ENCODE results near the gene FSTL1. TPM values are rescaled to one million over a fixed set of nuclear protein-coding genes. Genes with fewer than 3 reads are reported as not detected.

FSTL1 gene
- polyA plus RNA-seq, 1 of the 3 experiments (the other 2 are of a cell fraction) = 329 TPM

- TF ChIP-seq FOXJ3 (CRISPR knock-in tag; IDR thresholded peaks at IDR 0.05) (0 out of 2 replicates have a peak, but pooled peaks have one; percentile 27), MEF2A (IDR thresholded peaks at IDR 0.05; ENCODE audit: borderline replicate concordance, low read depth) (no peak)
- TF ChIP-seq, protein P1, sequence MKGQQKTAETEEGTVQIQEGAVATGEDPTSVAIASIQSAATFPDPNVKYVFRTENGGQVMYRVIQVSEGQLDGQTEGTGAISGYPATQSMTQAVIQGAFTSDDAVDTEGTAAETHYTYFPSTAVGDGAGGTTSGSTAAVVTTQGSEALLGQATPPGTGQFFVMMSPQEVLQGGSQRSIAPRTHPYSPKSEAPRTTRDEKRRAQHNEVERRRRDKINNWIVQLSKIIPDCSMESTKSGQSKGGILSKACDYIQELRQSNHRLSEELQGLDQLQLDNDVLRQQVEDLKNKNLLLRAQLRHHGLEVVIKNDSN (IDR thresholded peaks at IDR 0.05; ENCODE audit: borderline replicate concordance, low read depth) = 0 out of 2 replicates have a peak, but pooled peaks have one; percentile 5
- Histone ChIP-seq H3K4me1 (ENCODE audit: control insufficient read depth in 1 of 2, insufficient read depth in 2 of 2, low read depth in 1 of 2, low read length in 1 of 2) (peaks cover 21 to 22% of the 10 kb centered on the region in 2 experiments), H3K4me3 (ENCODE audit: low read depth in 2 of 2, low read length in 1 of 2) (peak overlapping the region; percentile 69 to 79), H3K9ac (peak overlapping the region; percentile 93), H3K27me3 (ENCODE audit: insufficient read depth) (no peaks in the 10 kb centered on the region), H3F3A (replicated peaks; ENCODE audit: insufficient read depth) (peaks cover 13% of the 10 kb centered on the region), H2AFZ (ENCODE audit: low read depth) (peak overlapping the region; percentile 73), H3K9me2 (no peaks in the 10 kb centered on the region), H3K27ac (ENCODE audit: low read depth in 2 of 2, low read length in 1 of 2) (no peak overlapping the region; a peak in 2 of 4 replicates), H3K4me2 (peak overlapping the region; percentile 93), H4K20me1 (ENCODE audit: insufficient read depth) (peaks cover 28% of the 10 kb centered on the region), H3K79me2 (ENCODE audit: insufficient read depth) (peaks cover 45% of the 10 kb centered on the region), H3K36me3 (replicated peaks in 1 of 2; ENCODE audit: control insufficient read depth in 1 of 2, insufficient read depth in 2 of 2, low read length in 1 of 2) (peaks cover 7 to 30% of the 10 kb centered on the region in 2 experiments), H3K9me3 (no peaks in the 10 kb centered on the region)
- no peak for DNase-seq
- WGBS (ENCODE audit: low lambda C conversion rate) = 56% methylated on average over 33 of the region's 35 CpGs
- ChIA-PET POLR2A (interaction anchor here (1.5 kb wide), 1 partner anchor 16 kb away, joined by 3 read pairs; no protein-coding TSS in a partner anchor), CTCF (interaction anchor here (0.5 to 2.2 kb wide), 3 partner anchors 11 to 105 kb away, joined by 3 to 8 read pairs (median 5); no protein-coding TSS in a partner anchor)
Observed at GRCh38 chr3:120451272-120451761, 525 bp upstream of the FSTL1 start.

- H3K4me2 ChIP-seq = peak overlapping the region; percentile 93
- POLR2A ChIA-PET = interaction anchor here (0.7 to 1.5 kb wide), 3 partner anchors 17 to 146 kb away, joined by 3 read pairs; partner anchors contain the start of gene NDUFB4
- H3K4me1 ChIP-seq (ENCODE audit: control insufficient read depth in 1 of 2, insufficient read depth in 2 of 2, low read depth in 1 of 2, low read length in 1 of 2) = peaks cover 28 to 31% of the 10 kb centered on the region in 2 experiments
- CTCF ChIA-PET = interaction anchor here (0.7 to 2.2 kb wide), 8 partner anchors 13 to 345 kb away, joined by 3 to 9 read pairs (median 4); no protein-coding TSS in a partner anchor
- peaks cover 42% of the 10 kb centered on the region for H4K20me1 ChIP-seq (ENCODE audit: insufficient read depth)
- H3K4me3 ChIP-seq (ENCODE audit: low read depth in 2 of 2, low read length in 1 of 2) = peak overlapping the region; percentile 69 to 79
- H3K27me3 ChIP-seq (ENCODE audit: insufficient read depth) = no peaks in the 10 kb centered on the region
- H2AFZ ChIP-seq (ENCODE audit: low read depth) = no peak overlapping the region; the same call in 1 of the 2 replicates
- no peak for TF ChIP-seq JUND (IDR thresholded peaks at IDR 0.05)
- TF ChIP-seq EP300 (IDR thresholded peaks at IDR 0.05; ENCODE audit: borderline replicate concordance in 1 of 2, low read depth in 1 of 2, low read length in 1 of 2) = peak in 1 of 2 experiments; percentile 8; a peak in 1 of 4 replicates
- peak; percentile 12; the same call in 1 of the 2 replicates for TF ChIP-seq SIN3A (IDR thresholded peaks at IDR 0.05; ENCODE audit: borderline replicate concordance, low read depth, low read length)
- TF ChIP-seq TCF12 (IDR thresholded peaks at IDR 0.05) = peak; percentile 44; the same call in 1 of the 2 replicates
- TF ChIP-seq GATA2 (CRISPR knock-in tag; IDR thresholded peaks at IDR 0.05) = no peak
- TF ChIP-seq RCOR1 (IDR thresholded peaks at IDR 0.05; ENCODE audit: low read length) = no peak
- TF ChIP-seq EZH2phosphoT487 (IDR thresholded peaks at IDR 0.05; ENCODE audit: borderline replicate concordance, low read depth) = no peak
- TF ChIP-seq NRF1 (IDR thresholded peaks at IDR 0.05; ENCODE audit: low read depth, low read length) = no peak
- no peak for TF ChIP-seq ELF1 (IDR thresholded peaks at IDR 0.05)
- WGBS (ENCODE audit: low lambda C conversion rate) = 5% methylated on average over 29 of the region's 32 CpGs
- peak overlapping the region; percentile 93 for H3K9ac ChIP-seq
- H3K36me3 ChIP-seq (replicated peaks in 1 of 2; ENCODE audit: control insufficient read depth in 1 of 2, insufficient read depth in 2 of 2, low read length in 1 of 2) = peaks cover 15 to 42% of the 10 kb centered on the region in 2 experiments
- peak; percentile 22 for DNase-seq
- H3K9me3 ChIP-seq = no peaks in the 10 kb centered on the region
- peak overlapping the region; percentile 45 to 87 for H3K27ac ChIP-seq (ENCODE audit: low read depth in 2 of 2, low read length in 1 of 2)
- H3K79me2 ChIP-seq (ENCODE audit: insufficient read depth) = peaks cover 59% of the 10 kb centered on the region
- H3F3A ChIP-seq (replicated peaks; ENCODE audit: insufficient read depth) = peaks cover 16% of the 10 kb centered on the region
- no peaks in the 10 kb centered on the region for H3K9me2 ChIP-seq
Observed at GRCh38 chr3:120449701-120450599, 842 bp downstream of the FSTL1 start.

Data from SK-N-SH (cell line).